ENCODE data around the gene SS18L1.

The SS18L1 gene

DNA sequence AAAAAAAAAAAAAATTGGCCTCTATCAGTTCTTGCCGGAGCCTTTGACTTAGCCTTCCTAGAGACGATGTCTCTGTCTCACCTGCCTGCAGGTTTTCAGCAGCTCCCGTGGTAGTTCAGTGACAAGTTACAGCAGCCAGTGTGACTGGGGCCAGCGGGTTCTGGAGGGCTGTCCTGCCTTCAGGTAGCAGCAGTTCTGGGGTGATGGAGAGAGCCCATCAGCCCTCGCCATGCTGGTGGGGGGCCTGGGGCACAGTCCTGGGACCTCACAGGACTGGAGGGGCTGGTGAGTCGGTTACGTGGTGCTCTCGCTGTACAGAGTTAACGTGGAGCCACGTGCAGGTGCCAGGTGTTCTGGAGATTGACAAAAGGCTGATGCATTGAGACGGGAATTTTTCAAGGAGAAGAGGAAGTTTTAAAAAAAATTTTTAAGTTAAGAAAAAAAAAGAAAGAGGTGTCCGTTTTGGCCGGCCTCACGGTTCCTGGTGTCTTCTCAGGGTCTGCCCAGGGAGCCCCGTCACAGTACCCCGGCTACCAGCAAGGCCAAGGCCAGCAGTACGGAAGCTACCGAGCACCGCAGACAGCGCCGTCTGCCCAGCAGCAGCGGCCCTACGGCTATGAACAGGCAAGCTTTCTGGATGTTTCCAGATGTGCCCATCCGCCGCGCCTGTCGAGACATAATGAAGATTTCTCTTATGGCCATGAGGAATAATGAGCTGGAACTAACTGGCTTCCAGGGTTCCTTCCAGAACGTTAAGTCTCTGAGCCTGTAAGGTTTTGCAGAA is 30.6 kb downstream of the SS18L1 start:
- DNase-seq (ENCODE audit: low read depth) = no peak

DNA sequence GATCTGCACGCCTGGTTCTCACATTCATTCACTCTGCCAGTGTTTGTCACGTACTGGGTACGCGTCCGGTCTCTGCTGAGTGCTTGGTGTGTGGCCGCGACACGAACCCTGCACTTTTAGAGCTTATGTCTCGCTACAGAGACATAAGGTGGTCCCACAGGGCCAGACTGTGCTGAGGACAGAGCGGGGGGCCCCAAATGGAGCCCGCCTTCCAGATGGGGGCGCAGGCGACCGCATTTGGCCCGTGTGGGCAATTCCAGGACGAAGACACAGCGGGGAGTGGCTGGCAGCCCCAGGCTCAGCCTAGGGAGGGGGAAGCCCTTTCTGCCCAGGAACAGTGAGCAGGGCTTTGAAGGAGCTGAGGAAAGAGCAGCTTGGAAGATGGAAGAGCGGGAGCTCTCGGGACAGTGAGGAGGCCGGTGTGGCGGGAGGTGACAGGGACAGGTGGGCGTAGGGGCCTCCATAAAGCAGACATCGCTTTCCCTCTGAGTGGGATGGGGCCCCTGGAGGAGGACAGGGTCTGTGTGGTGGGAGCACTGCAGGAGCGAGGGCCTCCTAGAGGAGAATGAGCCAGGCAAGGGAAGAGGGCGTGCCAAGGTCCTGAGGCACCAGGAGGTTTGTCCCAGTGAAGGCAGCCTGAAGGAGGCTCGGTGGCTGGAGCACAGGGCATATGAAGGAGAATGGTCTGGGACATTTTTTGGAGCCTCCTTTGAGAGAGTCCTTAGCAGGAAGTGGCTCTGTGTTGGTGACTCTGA is 31.5 kb downstream of the SS18L1 start:
- DNase-seq (ENCODE audit: low read depth) = no peak

DNA sequence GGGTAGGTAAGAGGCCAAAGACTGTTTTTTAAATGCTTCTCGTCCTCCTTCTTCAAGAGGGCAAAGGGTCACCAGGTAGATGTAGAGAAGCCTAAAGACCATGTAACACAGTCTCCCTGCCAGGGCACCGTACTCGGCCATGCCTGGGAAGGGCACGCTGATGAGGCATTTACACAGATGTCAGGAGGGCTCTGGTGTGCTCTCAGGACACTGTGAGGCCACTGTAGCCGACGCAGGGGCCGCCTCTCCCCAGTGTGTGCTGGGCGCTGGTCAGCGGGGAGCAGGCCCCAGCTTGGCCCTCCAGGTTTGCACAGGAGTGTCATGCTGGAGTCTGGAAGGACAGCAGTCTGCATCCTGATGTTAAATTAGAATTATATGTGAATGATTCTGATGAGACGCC is 32.1 kb downstream of the SS18L1 start:
- DNase-seq (ENCODE audit: low read depth) = no peak

DNA sequence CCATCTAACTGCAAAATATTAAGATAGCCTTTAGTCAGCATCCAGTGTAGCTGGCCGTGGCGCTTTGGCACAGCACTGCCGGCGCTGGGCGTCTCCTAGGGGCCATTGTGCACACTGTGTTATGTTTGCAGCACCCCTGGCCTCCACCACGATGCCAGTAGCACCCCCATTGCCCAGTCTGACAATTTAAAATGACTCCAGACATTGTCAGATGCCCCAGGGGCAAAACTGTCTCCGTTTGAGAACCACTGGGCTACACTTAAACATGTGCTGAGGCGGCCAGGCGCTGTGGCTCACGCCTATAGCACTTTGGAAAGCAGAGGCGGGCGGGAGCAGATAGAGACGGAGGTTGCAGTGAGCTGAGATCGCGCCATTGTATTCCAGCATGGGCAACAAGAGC is 33.3 kb downstream of the SS18L1 start:
- no peak for DNase-seq (ENCODE audit: low read depth)

DNA sequence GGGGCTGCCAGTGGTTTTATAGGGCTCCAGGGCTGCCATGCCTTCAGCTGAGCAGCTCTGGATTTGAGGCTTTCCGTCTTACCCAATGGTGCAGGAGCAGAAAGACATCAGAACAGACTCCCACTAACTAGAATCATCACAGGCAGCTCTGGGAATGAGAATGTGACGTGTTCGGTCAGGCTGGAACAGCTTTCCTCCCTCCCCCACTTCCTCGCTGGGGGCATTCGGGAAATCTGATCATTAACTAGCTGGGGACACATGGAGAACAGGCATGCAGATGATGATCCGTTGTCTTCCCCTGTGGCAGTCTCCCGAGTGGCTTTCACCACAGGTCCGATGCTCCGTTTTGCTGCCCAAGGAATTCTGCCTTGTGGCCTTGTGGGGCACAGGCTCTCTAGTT is 33.7 kb downstream of the SS18L1 start:
- no peak for DNase-seq (ENCODE audit: low read depth)

DNA sequence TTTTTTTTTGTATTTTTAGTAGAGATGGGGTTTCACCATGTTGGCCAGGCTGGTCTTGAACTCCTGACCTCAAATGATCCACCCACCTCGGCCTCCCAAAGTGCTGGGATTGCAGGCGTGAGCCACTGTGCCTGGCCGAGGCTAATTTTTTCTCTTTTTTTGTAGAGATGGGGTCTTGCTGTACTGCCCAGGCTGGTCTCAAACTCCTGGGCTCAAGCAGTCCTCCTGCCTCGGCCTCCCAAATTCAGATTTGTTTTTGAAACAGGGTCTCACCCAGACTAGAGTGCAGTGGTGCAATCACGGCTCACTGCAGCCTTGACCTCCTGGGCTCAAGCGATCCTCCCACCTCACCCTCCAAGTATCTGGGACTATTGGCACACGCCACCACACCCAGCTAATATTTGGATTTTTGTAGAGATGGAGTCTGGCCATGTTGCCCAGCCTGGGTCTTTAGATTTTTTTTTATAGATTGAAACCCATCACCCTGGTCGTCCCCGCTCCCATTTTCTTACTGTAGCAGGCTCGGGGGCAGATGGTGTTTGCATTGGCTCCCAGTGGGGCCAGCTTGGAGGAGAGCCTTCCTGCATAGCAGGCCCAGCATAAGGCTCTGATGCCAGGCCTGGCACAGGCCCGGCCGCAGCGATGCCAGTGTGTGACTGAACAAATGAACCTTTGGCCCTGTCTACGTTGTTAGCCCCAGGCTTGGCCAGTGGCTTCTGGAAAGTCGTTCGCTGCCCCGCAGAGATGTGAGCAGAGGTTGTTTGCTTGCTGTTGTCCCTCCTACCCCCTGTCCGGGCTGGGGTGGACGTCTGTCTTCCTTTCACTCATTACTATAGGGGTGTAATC is 35.0 kb downstream of the SS18L1 start:
- no peak for DNase-seq (ENCODE audit: low read depth)

DNA sequence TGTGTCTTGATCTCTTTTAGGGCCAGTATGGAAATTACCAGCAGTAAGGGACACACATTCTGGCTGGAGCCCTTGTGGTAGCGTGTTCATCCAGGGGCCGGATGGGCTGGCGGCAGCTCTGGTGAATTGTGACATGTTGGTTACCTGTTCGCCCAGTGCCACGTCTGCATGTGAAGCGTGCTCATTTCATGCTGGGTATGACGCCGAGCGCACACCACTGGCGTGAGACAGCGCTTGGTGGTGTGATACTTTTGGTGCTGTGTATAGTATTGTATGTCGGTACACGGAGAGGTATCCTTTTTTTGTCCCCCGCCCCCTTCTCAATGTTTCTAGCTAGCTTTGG is 35.6 kb downstream of the SS18L1 start:
- no peak for DNase-seq (ENCODE audit: low read depth)

DNA sequence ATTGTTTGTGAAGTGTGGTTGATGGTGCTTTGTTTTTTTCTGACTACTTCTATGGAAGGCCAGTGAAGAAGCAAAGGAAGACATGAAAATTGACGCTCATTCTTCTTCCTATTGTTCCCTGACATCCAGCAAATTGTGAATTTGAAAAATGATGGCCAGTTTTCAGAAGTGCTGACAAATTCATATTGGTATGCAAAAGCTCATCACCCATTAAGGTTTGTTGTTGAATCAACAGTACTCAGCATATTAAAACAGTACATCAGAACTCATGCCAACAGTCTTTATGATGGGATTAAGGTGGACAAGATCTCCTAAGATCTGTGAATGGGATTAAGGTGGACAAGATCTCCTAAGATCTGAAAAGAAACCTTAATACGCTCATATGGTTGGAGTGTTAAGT is 38.2 kb downstream of the SS18L1 start:
- no peak for DNase-seq (ENCODE audit: low read depth)

DNA sequence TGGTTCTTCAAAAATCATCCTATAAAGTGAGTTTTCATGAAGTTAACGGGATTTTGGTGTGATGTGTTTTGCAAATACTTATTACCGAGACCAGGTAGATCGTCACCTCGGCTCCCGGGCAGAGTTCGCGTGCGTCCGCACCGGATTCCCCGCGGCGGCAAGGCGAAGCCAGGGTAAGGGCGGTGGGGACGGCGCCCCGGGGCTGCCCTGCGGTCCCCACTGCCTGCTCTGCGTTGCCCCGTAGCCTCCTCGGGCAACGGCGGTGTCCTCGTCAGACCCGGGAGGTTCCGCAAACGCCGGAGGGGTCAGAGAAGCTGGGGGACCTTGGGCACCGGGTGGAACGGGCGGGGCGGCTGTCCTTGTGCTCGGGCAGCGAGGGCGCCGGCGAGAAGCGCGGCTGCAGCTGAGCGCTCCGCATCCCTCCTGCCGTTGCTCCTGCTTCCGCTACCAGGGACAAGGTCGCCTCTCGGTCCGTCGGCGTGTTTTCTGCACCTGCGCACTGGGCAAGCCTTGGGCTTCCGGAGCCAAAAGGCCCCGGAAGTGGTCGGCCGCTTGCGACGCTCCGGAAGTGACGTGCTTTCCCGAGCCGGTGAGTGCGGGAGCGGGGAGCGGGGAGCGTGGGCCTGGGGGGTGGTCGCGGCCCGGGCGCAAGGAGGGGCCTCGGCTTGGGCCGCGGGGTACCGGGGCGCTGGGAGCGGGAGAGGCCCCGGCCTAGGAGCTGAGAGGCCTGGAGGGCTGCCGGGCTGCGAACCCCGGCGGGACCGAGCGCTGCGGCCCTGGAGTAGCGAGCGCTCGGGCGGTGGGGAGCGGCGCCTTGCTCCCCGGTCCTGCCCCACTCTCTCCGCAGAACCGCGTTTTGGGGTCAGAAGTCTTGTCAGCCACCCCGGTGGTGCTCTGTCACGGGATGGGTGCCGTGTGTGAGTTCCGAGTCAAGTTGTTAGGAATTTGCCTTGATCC is 39.2 kb downstream of the SS18L1 start, which contains the start of gene MTG2:
MTG2 (plus strand) TSS at position 560 of the 957 bp plus-strand sequence. CDS start 10,393 bp downstream, outside the sequence.
- peak; percentile 89 for DNase-seq (ENCODE audit: low read depth)

DNA sequence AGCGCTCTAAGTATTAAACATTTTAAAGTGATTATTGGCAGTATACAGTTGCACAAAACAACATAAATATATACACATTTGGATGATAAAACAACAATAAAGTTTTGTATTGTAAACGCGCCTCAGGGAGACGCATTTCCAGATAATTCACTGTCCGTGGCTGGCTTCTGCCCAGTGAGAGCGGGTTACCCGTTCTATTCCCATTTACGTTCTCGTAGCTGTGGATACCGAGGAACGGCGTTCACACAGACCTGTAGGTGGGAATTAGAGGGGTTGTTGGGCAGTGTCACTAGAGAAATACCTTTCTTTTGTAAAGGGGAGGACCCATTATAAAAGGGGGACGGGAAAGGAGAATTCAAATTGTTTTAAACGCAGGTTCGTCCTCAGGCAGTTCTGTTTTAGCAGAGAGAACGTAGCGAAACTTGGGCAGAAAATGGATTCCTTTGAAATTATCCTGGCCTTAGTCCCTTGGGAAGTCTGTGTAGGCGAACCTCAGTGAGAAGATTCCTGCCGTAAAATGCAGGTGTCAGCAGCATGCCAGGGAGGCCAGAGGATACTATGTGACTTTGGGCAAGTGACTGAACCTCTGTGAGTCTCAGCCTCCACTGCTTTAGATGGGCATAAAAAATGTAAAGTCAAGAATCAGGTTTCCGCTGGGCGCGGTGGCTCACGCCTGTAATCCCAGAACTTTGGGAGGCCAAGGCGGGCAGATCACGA is 40.0 kb downstream of the SS18L1 start:
- no peak for DNase-seq (ENCODE audit: low read depth)

DNA sequence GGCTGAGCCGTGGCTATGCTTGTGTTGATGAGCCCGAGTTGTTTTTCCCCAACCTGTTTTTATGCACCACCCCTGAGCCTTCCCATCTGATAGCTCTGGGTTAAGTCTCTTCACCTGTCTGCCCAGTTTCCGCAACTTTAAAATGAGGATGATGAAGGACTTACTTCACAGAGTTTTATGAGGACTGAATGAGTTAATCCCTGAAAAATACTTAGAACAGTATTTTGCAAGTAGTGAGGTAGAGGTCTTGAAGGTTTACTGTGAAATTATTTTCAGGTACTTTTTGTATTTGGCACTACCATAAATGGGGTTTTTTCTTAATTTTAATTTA is 42.5 kb downstream of the SS18L1 start:
- DNase-seq (ENCODE audit: low read depth) = no peak

DNA sequence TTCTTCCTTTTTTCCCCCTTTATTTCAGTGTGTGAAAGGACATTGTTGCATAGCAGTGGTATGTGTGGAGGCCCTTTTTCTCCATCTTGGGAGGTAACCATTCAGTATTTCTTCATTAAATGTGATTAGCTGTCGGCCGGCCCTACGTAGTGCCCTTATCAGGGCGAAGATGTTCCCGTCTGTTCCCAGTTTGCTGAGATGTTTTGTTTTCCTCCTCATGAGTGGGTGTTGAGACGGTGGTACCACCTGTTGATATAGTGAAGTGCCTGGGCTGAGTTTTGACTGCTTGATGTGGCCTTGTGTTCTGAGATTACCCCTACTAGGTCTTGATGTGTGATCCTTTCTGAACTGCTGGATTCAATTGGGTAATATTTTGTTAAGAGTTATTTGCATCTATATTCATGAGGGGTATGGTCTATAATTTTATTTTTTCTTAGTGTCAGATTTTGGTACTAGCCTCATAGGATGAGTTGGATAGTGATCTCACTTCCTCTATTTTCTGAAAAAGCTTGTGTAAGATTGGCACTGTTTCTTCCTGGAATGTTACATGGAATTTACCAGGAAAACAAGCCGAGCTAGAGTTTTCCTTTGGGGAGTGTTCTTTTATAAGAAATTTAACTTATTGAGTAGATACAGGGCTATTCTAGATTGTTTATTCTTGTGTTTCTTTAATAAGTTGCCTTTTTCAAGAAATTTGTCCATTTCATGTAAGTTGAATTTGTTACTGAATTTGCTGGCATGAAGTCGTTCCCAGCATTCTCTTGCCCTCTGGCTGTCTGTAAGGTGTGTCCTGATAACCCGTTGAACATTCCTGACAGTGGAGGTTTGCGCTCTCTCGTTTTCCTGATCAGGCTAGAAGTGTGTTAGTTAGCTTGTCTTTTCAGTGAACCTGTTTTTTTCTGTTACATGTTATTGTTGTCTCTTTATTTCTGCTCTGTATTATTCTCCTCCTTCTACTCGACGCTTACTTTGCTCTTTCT is 43.6 kb downstream of the SS18L1 start:
- no peak for DNase-seq (ENCODE audit: low read depth)

DNA sequence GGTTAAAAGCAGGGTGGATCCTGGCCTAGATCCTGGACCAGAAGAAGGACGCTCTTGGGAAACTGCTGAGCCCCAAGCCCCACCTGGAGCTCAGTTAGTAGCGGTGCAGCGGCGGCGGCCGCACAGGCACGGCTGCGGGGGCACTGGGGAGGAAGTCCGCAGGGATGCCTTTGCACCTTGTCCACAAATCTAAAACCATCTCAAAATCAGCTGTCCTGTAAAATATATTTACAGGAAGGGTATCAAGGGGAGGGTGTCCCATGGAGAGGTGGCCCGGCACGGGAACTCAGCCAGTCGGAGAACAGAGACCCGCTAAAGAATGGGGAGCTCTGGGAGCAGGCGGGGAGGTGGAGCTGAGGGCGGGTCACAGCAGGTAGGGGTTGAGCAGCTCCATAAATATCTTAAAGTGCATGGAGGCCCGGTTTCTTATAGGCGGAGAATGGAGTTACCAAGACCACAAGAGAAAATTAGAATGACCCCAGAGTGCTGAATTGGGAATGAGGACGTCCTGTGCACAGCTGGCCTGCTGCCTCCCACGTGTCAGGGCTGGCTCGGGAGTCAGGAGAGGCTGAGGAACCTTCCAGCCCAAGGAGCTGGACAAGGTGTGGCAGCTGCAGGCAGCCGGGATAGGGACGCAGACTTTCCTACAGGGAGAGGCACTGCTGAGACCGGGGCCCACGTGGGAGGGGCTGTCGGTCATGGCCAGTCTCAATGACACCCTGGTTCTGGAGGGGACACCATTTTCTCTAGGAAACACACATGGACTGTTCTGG is 47.3 kb downstream of the SS18L1 start:
- DNase-seq (ENCODE audit: low read depth) = no peak

DNA sequence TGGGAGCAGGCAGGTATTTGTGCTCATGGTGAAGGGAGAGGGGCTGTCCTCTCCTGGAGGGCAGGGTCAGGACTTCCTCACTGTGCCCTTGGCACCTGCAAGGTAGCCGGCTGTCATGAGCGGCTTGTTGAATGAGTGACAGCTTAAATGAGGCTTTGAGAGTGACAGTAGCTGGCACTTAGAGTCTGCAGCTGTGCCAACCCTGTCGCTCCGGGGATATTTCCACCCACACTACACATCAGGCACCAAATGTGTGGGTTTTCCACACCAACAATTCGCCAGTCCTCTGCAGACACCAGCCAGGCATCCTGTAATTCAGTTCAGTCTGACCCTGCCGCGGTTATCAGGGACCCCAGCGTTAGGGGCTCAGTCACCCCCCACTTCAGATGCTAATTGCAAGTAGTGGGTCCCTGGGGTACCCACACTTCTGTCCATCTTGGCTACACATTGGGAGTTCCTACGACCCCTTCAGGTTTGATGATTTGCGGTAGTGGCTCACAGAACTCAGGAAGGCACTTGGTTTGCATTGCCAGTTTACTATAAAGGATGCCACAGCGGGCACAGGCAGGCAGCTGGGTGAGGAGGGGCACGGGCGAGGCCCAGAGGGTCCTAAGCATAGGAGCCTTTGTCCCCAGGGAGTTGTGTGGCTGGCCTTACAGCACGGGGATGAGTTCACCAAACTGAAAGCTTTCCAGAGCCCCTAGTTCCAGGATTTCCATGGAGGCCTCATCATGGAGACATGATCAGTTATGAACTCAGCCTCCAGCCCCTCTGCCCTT is 48.4 kb downstream of the SS18L1 start:
- DNase-seq (ENCODE audit: low read depth) = no peak

DNA sequence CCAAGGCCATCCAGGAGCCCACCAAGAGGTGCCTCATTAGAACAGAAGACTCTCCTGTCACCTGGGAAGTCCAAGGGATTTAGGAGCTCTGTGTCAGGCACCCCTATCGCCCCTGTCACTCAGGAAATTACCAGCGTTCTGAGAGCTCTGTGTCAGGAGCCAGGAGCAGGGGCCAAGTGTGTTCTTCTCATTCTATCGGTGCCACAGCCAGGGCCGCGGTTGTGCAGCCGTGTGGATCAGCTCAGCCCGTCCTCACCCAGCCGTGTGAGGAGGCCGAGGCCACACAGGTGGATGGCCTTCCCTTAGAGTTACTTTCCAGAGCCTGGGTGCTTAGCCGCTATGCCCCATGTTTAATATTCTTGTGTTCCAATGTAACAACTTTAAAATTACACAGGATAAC is 49.1 kb downstream of the SS18L1 start:
- DNase-seq (ENCODE audit: low read depth) = no peak

DNA sequence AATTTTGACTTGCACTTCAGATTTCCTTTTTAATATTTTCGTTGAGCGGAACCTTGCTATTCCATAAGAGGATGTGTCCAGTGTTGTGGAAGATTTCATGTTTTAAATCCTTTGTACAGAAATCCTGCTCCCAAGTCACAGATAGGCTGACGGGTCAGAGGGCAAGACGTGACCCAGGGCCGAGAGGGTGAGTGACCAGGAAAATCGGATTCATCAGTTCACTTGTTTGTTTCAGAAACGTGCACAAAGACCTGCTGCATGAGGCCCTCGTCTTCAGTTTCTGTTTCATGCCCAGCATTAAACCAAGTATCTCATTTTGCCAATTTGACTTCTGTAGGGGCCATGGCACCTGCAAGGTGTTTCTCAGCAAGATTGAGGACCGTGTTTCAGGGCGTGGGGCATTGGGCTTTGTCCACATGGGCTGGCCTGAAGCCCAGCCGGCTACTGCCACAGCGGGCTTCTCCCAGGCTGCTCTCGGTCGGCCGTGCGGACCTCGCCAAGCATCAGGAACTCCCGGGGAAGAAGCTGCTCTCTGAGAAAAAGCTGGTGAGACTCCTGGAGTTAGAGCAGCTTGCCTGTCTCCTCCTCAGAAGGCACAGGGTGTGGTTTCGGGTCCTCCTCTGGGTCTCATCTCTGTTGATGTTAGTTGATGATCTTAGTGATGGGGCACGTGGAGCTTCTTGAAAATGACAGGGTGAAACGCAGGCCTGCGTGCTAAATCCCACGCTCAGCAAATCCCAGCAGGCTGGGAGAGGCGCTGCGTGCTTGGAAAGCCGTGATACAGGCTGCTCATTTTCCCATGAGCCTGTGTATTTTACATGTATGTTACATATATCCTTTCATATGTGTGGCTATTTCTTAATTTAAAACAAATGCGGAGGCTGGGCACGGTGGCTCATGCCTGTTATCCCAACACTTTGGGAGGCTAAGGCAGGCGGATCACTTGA is 49.8 kb downstream of the SS18L1 start:
- DNase-seq (ENCODE audit: low read depth) = no peak

DNA sequence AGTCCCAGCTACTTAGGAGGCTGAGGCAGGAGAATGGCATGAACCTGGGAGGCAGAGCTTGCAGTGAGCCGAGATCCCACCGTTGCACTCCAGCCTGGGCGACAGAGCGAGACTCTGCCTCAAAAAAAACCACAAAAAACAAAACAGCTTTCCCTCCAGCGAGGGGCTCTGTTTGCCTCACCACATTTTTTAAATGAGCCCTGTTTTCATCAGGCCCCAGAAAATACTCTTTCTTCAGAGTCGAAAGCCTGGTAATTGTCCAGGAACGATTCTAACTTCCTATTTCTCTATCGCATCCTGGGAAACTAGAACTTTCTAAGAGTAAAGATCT is 51.5 kb downstream of the SS18L1 start:
- no peak for DNase-seq (ENCODE audit: low read depth)

Measured in GM04504 (cell line).